Left lung (tissue), 10 donors: Measurements from ENCODE around the gene ACSM3. TPM values are rescaled to one million over a fixed set of nuclear protein-coding genes. Genes with fewer than 3 reads are reported as not detected.
"Not testable (repeated sequence)": the region's sequence is repeated elsewhere in the genome, so short reads cannot be mapped to it uniquely, and the experiment has no call there.

Experiments used
- ATAC-seq: fragments of 200-7000 bp; cut with Tn5 transposase; one replicate; pipeline ENCODE4 v1.9.1; 2020; ENCODE audit warnings: moderate library complexity
- DNase-seq, 4 donors: peaks; one replicate each; pipeline ENCODE4 v3.0.0-alpha.2; 2013 to 2020
- H3K27ac ChIP-seq, 2 donors: fragments of 200-600 bp; sonication (generic) in 1 of 2; one replicate each; pipeline versions ENCODE4 v1.5.0 to v1.8.0; 2020 to 2021
- H3K27me3 ChIP-seq, 2 donors: fragments of 200-600 bp; sonication (generic) in 1 of 2; one replicate each; pipeline versions ENCODE4 v1.5.0 to v1.8.0; 2020 to 2021
- H3K36me3 ChIP-seq, 2 donors: fragments of 200-600 bp; sonication (generic) in 1 of 2; one replicate each; pipeline versions ENCODE4 v1.5.0 to v1.8.0; 2020 to 2021
- H3K4me1 ChIP-seq, 2 donors: fragments of 200-600 bp; one replicate each; pipeline ENCODE4 v1.8.0; 2021
- H3K4me3 ChIP-seq, 2 donors: fragments of 200-600 bp; sonication (generic) in 1 of 2; one replicate each; pipeline versions ENCODE4 v1.5.0 to v1.8.0; 2020 to 2021; ENCODE audit warnings: mild to moderate bottlenecking in 1 of 2
- H3K9me3 ChIP-seq, 2 donors: fragments of 200-600 bp; sonication (generic) in 1 of 2; one replicate each; pipeline versions ENCODE4 v1.5.0 to v1.8.0; 2020 to 2021
- CTCF ChIP-seq, 2 donors: fragments of 200-600 bp; sonication (generic) in 1 of 2; IDR thresholded peaks; one replicate each; pipeline versions ENCODE4 v1.5.0 to v1.8.0; 2021; ENCODE audit warnings: antibody characterized with exemption in 2 of 2
- intact Hi-C, 2 donors: fragments of 100-400 bp; cut with DNase I; formaldehyde crosslinking; loops; one replicate each; pipeline versions ENCODE4 v1.11.2 to v1.14.2; 2022
- polyA plus RNA-seq, 6 donors: library from polyadenylated mRNA; unstranded; fragments of 120-200 nt; gene quantifications; one replicate each; pipeline ENCODE4 v1.2.1, GENCODE V29; 2013; ENCODE audit not compliant: insufficient read length in 6 of 6
- total RNA-seq, 2 donors: library from RNA; stranded (reverse); fragmentation: NEBNext Ultra II Directional; extraction: Animal tissue kit (Norgen Biotek cat#: 25700); gene quantifications; one replicate each; pipeline ENCODE4 v1.2.1, GENCODE V29; 2021
- donor health status: DM: no; HTN: yes; CAD: no.
- donor health status: DM: no; HTN: no; CAD: no.

ACSM3 gene
- total and polyA plus RNA-seq, 8 donors: 15.7 to 75.9 (median 56.9) TPM

- H3K36me3 ChIP-seq: peaks cover 0 to 15% of the 10 kb centered on the region in 2 donors
- no peak overlapping the region for H3K4me3 ChIP-seq
- no peaks in the 10 kb centered on the region for H3K9me3 ChIP-seq
- ATAC-seq (no peak), DNase-seq (no peak)
- H3K27me3 ChIP-seq: no peaks in the 10 kb centered on the region
- no peak for TF ChIP-seq CTCF (IDR thresholded peaks at IDR 0.05)
- H3K4me1 ChIP-seq: peaks cover 0 to 24% of the 10 kb centered on the region in 2 donors
- intact Hi-C loops: no loop called here
- H3K27ac ChIP-seq: no peak overlapping the region
Measured at GRCh38 chr16:20803192-20803560, 39.4 kb downstream of the ACSM3 start.

GRCh38 chr16:20803561-20804214 is 39.9 kb downstream of the ACSM3 start:
- H3K4me3 ChIP-seq: no peak overlapping the region
- H3K4me1 ChIP-seq: peaks cover 0 to 24% of the 10 kb centered on the region in 2 donors
- no peaks in the 10 kb centered on the region for H3K9me3 ChIP-seq
- H3K36me3 ChIP-seq: peaks cover 0 to 10% of the 10 kb centered on the region in 2 donors
- intact Hi-C loops: no loop called here
- no peak for ATAC-seq
- TF ChIP-seq CTCF (IDR thresholded peaks at IDR 0.05): no peak
- no peak overlapping the region for H3K27ac ChIP-seq
- no peak for DNase-seq
- no peaks in the 10 kb centered on the region for H3K27me3 ChIP-seq

GRCh38 chr16:20805684-20806167 is 41.9 kb downstream of the ACSM3 start:
- H3K27me3 ChIP-seq, intact Hi-C loops, DNase-seq, H3K36me3 ChIP-seq, H3K9me3 ChIP-seq: not testable (repeated sequence)
- H3K4me1 ChIP-seq: peaks cover 0 to 24% of the 10 kb centered on the region in 2 donors
- H3K27ac ChIP-seq: peak overlapping the region; percentile 91 to 94
- peak overlapping the region; percentile 80 to 84 for H3K4me3 ChIP-seq
- peak; percentile 3 for ATAC-seq

GRCh38 chr16:20806168-20807050 is 42.6 kb downstream of the ACSM3 start, which contains the start of the genes ERI2 and REXO5:
Gene ERI2 (minus strand): TSS chr16:20806472. CDS start chr16:20806430, 42 bp downstream.
Gene REXO5 (plus strand): TSS chr16:20806527. CDS start chr16:20806954, 427 bp downstream.
- Histone ChIP-seq H3K36me3 (peaks cover 0 to 5% of the 10 kb centered on the region in 2 donors), H3K27ac (peak within 1 kb of the TSS; percentile 91 to 94), H3K4me1 (peaks cover 0 to 24% of the 10 kb centered on the region in 2 donors), H3K4me3 (peak within 1 kb of the TSS; percentile 80 to 84), H3K9me3 (no peaks in the 10 kb centered on the region), H3K27me3 (no peaks in the 10 kb centered on the region)
- peak; percentile 91 to 96 (median 94) for DNase-seq
- intact Hi-C loops: no loop called here
- peak; percentile 94 for ATAC-seq
- TF ChIP-seq CTCF (IDR thresholded peaks at IDR 0.05): peak; percentile 10 to 36

GRCh38 chr16:20807862-20808261 is 44.0 kb downstream of the ACSM3 start:
- H3K27me3 ChIP-seq: no peaks in the 10 kb centered on the region
- no peaks in the 10 kb centered on the region for H3K9me3 ChIP-seq
- no peaks in the 10 kb centered on the region for H3K36me3 ChIP-seq
- intact Hi-C loops: no loop called here
- no peak overlapping the region for H3K27ac ChIP-seq
- no peak for ATAC-seq
- TF ChIP-seq CTCF (IDR thresholded peaks at IDR 0.05): no peak
- H3K4me3 ChIP-seq: no peak overlapping the region
- peaks cover 0 to 24% of the 10 kb centered on the region in 2 donors for H3K4me1 ChIP-seq
- no peak for DNase-seq
